HG02678 (cell line): ENCODE results near the gene RNF130.
"Not testable (repeated sequence)": the region's sequence is repeated elsewhere in the genome, so short reads cannot be mapped to it uniquely, and the experiment has no call there.

ENCODE experiments used
- ATAC-seq: cut with Tn5 transposase; IDR thresholded peaks from one replicate; pipeline ENCODE4 v1.9.1; 2021; ENCODE audit warnings: mild to moderate bottlenecking, moderate library complexity; ENCODE audit not compliant: unreplicated experiment

RNF130 gene

DNA sequence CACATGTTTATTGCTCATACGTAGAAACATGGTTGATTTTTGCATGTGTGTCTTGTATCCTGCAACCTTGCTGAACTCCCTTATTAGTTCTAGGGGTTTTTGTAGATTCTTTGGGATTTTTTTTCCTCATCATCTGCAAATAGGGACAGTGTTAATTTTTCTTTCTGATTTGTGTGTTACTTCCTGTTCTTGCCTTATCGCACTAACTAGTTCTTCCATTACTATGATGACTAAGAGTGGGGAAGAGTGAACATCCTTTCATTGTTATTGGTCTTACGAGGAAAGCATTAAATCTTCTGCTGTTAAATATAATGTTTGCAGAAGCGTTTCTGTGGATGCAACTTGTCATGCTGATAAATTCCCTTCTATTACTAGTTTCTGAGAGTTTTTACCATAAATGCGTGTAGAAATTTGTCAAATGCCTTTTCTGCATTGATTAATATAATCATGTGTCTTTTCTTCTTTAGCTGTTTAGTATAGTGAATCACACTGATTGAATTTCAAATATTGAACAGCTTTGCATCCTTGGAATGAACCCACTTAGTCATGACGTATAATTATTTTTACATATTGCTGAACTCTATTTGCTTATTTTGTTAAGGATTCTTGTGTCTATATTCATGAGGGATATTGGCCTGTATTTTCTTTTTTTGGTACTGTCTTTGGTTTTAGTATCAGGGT lies 32.1 kb upstream of the RNF130 start:
- no peak for ATAC-seq

DNA sequence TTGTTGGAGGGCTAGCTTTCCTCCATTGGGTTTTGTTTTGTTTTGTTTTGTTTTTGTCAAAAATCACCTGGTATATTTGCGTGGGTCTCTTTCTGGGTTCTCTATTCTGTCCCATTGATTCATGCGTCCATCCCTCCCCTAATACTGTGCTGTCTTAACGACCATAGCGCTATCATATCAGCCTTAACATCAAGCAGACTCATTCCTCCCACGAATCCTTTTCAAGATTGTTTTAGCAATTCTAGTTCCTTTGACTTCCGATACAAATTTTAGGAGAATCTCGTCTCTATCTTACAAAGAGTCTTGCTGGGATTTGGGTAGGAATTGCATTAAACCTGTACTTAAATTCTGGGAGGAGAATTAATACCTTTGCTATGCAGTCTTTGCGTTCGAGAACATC lies 31.1 kb upstream of the RNF130 start:
- ATAC-seq: no peak

DNA sequence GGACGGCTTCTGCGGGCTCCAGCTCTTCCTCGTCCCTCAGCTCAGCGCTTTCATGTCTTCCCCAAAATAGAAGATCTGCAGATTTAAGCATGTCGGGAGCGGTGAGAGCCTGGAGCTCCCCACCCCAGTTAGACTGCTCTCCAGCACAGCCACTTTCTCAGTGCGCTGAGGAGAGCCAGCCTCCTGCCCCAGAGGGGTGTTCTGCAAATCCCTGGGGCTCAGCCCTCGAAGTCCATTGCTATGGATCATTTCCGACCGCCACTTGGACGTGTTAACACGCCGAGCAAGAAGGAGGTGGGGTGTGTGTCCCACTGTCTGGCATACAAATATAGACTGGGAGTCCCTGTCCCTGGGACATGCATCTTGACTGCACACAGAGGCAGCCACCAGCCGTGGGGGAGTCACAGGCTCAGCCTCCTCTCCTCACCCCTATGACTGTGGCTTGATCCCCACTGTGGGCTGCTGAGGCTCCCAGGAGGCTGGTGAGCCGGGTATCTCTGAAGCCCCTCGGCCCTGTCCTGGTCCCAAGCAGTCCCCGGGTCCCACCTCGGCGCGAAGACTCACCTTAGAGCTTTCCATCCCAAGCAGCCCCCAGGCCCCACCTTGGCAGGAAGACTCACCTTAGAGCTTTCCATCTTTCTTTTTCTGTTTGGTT lies 30.0 kb upstream of the RNF130 start:
- ATAC-seq: no peak

DNA sequence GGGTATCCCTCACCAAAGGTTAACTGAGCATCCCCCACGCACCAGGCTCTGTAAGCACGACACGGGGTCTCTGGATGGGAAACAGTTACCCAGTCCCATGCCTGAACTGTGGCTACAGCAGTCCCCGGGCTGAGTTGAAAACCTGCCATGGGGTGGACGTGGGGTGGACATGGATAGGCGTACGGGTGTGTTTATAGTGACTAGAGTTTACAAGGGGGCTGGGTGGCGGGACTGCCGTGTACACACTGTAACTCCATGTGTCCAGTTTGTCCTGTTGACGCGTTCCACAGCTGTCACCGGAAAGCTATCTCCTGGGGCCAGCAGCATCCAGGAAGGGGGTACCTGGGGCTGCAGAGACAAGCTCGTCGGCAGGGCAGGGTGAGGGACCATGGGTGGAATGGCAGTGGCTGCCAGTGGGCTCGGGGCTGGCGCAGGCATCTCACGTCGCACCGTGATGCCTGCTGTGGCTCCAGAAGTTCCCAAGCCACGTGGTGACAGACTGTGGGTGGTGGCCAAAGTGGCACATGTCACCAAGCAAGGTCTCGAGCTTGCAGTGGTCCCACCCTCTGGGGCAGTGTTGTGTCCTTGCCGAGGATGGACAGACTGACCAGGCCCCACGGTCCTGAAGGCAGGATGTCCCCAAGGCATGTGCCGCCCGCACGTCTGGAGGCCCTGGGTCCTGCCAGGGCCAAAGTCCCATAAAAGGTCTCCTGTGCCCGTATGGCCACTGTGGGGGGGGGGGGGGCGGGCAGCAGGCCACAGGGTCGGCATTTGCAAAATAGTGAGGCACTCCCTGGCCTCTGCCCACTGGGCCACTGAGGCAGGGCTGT lies 29.3 kb upstream of the RNF130 start:
- no peak for ATAC-seq

DNA sequence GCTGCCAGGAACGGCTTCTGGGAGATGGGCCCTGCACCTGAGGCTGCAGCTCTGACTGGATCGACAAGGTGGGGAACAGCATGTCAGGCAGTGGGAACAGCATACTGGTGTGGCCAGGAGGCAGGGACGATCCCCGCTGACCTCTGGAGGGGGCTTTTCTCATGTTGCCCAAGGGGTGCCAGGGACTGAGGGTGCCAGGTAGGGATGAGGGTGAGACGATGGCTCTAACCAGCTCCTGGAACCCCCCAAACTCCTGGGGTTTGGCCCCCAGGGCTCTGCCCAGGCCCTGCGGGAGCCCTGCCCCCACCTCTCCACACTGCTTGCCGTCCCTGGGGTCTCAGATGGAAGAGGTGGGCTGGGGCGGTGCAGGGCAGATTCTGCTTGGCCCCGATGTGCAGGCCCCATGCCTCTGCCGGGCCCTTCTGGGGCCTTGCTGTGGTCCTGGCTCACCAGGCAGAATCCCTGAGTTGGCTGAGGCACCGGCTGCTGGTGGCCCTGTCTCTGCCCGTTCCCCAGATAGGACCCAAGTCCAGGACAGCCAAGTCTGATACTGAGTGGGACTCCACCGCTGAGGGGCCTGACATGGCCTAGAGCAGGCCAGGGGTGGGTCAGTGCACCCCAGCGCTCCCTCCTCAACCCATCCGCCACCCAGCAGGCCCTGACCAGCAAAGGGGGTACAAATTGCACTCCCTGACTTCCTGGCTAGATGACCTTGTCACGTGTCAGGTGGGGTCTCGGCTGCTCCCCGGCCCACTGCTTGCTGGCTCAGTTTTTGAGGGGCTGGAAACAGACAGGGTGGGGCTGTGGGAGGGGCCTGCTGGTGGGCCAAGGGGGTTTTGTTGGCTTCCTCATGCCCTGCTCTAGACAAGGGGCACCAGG lies 28.4 kb upstream of the RNF130 start:
- no peak for ATAC-seq

DNA sequence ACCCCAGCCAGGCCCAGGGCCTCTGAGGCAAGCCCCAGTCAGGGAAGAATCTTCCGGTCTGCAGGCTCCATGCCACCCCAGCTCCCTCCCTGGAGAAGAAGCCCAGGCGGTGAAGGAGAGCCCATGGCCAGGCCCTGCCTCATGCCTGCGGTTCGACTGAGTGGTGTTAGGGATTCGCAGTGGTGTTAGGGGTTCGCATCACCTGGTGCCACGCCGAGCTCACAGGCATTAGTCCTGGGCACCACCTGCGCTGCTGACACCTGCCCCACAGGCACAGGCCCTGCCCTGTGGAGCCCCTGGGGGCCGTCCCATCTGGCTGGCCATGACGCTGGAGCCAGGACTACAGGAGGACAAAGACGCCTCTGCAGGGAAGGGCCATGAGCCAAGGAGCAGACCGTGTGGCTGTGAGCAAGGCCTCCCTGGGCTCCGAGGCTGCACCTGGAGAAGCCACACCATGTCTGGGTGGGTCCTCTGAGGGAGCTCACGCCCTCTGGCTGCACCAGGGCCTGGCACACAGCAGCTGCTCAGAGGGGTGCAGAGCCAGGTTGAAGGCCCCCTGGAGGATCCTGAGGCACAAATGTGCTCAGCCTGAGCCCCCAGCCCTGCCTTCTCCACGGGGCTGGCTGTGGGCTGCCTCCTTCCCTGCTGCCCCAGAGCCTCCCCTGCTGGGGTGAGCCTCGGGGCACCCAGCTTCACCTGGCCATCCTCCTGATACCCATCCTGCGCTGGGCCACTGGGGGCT lies 27.6 kb upstream of the RNF130 start:
- no peak for ATAC-seq

DNA sequence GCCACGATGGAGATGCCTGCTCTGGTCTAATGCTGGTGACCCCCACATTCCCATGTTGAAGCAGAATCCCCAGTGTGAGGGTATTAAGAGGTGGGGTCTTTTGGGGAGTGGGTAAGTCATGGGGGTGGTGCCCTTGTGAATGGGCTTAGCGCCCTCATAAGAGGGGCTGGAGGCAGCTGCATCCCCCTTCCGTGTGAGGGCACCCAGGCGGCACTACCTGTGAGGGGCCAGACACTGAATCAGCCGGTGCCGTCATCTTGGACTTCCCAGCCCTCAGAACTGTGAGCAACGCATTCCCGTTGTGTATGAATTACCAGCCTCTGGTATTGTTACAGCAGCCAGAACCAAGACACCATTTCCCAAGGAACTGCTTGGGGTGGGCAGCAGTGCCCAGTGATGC lies 27.0 kb upstream of the RNF130 start:
- no peak for ATAC-seq

DNA sequence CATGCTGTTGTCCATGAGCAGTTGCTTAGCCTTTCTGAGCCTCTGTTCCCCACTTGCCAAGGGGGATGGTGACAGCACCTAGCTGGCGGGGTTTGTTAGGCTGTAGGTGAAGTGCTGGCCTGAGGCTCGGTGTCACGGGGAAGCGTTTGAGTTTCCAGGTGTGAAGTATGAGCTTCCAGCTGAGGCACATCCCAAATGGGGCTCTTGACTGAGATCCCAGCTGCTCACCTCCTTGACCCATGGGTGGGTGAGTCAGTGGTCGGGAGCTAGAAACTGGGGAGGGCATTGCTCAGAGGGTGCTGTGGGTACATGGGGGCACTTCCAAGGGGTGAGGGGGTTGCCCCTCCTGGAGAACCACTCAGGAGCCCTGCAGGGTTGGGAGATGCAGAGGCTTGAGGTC lies 26.4 kb upstream of the RNF130 start:
- no peak for ATAC-seq

DNA sequence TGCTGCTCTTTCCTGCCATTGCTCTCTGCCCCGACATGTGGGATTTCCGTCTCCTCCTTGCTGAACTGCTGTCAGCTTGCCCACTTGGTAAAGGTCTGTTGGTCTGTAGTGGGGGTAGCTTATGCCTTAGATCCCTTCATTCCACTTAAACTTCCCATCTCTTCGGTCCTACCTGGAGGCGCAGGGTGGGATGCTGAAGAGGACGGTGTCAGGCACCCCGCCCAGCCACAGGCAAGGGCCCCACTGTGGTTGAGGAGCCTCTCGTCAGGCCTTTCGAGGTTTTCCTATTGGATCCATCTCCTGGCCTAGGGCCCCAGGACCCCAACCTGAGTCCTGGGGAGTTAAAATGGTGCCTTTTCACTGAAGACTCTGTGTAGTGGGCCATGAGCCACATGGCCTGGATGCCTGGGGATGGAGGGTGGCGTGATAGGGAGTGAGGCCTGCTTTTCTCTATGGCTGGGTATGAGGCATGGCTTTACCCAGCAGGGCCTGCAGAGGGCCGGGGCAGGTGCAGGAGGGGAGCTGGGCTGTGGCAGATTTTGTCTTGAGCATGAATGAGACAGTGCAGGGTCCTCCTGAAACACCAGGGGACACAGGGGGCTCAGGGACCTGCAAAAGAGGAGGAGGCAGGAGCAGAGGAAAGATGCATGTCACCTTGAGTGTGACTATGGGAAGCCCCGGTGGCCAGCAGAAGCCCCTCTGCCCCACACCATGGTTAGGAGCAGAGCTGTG lies 25.8 kb upstream of the RNF130 start:
- no peak for ATAC-seq

DNA sequence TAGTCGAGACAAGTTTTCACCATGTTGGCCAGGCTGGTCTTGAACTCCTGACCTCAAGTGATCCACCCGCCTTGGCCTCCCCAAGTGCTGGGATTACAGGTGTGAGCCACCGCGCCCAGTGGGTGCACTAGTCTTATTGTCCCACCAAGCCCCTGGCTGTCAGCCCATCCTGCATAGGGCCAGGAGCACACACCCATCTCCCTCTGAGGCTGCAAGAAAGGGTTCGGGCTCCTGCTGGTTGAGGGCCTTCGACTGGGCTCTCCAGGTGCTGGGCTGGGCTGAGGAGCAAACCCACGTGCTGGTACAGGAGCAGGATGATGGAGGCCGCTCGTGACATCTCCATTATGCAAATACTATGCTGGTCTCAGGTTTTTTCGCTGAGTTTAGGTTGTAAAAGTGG lies 25.1 kb upstream of the RNF130 start:
- no peak for ATAC-seq

DNA sequence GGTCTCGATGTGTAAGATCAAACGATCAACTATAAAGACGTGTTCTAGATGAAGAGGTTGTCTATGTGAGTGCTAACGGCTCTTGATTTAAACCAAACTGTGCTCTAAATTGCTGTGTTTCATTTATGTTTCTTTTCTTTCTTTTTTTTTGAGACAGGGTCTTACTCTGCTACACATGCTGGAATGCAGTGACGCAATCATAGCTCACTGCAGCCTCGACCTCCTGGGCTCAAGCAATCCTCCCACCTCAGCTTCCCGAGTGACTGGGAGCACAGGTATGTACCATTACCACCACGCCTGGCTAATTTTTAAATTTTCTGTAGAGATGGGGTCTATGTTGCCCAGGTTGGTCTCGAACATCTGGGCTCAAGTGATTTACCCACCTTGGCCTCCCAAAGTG lies 24.0 kb upstream of the RNF130 start:
- ATAC-seq: no peak

DNA sequence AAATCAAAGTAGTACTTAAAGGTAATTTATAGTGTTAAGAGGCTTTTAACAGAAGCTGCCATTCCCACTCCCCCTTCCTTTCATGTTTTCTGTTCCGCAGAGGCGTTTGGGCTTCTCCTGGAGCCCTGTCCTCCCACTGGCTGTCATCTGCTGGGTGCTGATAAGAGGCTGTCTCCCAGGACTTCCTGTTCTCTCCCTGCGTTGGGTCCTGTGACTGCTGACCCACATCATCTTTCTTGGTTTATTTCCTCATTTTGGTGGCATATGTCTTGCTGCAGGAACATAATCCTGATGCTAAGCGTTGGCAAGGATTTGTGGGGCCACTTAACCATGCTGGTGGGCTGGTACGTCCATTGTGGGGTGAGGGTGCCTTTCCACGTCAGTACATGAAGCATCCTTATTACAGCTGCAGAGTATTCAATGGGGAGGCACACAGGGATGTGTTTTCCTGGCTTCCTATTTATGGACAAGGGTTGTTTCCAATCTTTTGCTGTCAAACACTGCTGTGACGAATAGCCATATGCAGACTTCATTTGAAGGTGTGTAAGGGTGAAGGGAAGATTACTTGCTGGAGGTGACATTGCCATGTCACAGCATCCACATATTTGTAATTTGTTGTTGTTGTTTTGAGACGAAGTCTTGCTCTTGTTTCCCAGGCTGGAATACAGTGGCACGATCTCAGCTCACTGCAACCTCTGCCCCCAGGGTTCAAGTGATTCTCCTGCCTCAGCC lies 22.3 kb upstream of the RNF130 start:
- no peak for ATAC-seq

DNA sequence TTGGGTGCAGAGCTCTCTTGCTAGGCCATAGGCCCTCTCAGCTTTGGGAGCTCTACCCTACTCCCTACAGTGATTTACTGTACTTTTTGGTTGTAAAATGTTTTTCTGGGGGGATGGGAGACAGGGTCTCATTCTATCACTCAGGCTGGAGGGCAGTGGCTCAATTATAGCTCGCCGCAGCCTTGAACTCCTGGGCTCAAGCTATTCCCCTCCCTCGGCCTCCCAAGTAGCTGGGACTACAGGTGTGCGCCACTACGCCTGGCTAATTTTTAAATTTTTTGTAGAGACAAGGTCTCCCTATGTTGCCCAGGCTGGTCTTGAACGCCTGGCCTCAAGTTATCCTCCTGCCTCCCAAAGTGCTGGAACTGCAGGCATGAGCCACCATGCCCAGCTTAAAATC lies 21.7 kb upstream of the RNF130 start:
- ATAC-seq: no peak

DNA sequence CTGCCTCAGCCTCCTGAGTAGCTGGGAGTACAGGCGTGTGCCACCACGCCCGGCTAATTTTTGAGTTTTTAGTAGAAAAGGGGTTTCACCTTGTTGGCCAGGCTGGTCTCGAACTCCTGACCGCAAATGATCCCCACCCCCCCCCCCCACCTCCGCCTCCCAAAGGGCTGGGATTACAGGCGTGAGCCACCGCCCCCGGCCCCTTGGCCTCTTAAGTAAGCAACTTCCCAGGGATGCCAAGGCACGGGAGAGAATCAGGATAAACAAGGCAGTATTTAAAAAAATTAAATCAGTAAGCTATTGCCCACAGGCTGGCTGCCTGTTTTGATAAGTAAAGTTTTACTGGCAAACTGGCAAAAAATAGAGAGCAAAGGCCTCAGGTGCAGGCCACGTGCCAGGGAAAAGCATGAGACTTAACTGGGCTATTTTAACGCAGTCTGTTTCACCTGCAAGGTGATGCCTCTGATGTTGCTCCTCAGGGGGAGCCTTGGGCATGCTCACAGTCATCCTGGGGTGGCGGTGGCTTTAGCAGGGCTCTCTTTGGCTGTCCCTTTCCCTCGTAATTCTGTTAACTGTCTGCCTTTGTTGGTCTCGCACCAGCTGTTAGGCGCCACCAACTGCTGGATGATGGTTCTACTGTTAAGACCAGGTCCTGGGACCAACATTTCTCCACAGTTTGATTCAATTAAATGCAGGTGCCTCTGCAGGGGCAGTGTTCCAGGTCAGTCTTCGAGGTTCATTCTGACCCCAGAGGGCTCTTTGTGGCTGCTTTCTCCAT lies 19.4 kb upstream of the RNF130 start:
- no peak for ATAC-seq

DNA sequence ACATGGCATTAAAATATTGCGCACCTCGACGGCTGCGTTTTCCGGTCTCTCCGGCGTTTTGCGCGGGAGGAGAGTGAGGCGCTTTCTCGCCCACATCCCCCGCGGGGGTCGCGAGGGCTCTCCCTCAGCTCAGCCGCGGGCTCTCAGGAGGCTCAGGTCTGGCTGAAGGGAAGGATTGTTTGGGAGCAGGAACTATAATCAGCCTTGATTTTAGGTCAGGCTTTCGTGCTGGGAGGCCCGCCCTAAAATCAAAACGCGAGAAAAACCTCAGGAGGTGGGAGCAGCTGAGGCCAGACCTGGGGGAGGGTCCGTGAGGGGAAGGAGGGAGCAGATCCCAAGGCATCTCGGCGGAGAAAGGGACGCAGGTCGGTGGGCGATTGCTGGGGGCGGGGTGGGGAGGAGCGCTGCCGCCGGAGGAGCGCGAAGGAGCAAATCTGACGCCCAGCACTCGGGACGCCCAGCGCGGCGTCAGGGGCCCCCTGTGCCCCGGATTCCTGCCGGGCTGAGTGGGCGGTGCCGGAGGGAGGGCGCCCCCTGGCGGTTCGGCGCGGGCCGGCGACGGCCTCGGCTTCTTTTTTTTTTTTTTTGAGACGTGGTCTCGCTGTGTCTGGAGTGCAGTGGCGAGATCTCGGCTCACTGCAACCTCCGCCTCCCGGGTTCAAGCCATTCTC lies 18.7 kb upstream of the RNF130 start:
- no peak for ATAC-seq

DNA sequence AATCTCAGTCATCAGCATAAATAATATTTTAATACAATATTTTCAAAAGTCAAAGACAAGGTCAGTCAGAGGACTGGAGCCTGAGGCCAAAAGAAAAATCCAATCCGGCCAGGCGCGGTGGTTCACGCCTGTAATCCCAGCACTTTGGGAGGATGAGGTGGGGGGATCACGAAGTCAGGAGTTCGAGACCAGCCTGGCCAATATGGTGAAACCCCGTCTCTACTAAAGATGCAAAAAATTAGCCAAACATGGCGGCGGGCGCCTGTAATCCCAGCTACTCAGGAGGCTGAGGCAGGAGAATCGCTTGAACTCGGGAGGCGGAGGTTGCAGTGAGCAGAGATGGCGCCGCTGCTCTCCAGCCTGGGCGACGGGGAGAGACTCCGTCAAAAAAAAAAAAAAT lies 18.1 kb upstream of the RNF130 start:
- not testable (repeated sequence) for ATAC-seq

DNA sequence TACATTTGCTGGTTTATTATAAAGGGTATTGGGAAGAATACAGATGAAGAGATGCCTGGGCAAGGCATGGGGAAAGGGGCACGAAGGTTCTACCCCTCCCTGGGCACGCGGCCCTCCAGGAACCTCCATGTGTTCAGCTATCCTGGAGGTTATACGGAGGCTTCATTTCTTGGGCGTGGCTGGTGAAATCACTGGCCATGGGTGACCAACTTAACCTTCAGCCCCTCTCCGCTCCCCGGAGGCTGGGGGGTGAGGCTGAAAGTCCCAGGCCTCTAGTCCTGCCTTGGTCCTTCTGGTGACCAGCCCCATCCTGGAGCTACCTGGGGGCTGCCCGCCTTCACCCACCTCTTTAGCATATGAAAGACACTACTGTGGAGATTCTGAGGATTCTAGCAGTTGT lies 17.0 kb upstream of the RNF130 start:
- no peak for ATAC-seq
